SH-SY5Y (cell line): Measurements from ENCODE around the gene STARD10.

Source experiments
- GATA2 ChIP-seq: IDR thresholded peaks from 2 replicates; pipeline ENCODE4 v1.6.1; 2011; ENCODE audit warnings: mild to moderate bottlenecking, low read depth, low read length
- GATA3 ChIP-seq: IDR thresholded peaks from 2 replicates; pipeline ENCODE4 v1.6.1; 2011; ENCODE audit warnings: low read depth, mild to moderate bottlenecking, low read length, moderate library complexity

DNA sequence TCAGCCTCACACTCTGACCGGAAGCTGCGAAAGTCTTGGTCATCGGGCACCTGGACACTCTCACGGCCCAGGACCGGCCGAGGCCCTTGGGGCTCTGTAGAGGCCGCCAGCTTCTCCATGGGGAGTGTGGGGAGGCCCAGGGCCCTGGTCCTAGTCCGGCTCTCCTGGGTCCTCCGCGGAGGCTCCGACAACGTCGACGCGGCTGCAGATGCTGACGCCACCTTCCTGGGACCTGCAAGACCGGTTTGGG is 12.9 kb downstream of the STARD10 start:
- TF ChIP-seq GATA2: no peak
- no peak for TF ChIP-seq GATA3
